Stimulated activated CD4-positive, alpha-beta T cell treated with anti-CD3 and anti-CD28 coated beads, Interleukin-15, amount 100 ng/mL, for 48 hours (primary cell): ENCODE measurements around the gene ZNF324B.
A peak's percentile ranks its signal among the peaks of the same experiment; 100 is the strongest.
"Not testable (repeated sequence)": the region's sequence is repeated elsewhere in the genome, so short reads cannot be mapped to it uniquely, and the experiment has no call there.

ENCODE experiments used
- DNase-seq, 2 donors: peaks; one replicate each; pipeline ENCODE4 v3.0.0-alpha.2; 2020; ENCODE audit warnings: low read depth in 2 of 2

ZNF324B gene

DNA sequence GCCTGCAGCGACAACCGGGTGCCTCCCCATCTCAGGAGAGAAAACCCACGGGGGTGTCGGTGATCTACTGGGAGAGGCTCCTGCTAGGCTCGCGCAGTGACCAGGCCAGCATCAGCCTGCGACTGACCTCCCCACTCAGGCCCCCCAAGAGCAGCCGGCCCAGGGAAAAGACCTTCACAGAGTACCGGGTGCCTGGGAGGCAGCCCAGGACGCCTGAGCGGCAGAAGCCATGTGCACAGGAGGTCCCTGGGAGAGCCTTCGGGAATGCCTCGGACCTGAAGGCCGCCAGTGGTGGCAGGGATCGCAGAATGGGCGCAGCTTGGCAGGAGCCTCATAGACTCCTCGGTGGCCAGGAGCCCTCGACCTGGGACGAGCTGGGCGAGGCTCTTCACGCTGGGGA, 3.9 kb downstream of the ZNF324B start:
- no peak for DNase-seq

DNA sequence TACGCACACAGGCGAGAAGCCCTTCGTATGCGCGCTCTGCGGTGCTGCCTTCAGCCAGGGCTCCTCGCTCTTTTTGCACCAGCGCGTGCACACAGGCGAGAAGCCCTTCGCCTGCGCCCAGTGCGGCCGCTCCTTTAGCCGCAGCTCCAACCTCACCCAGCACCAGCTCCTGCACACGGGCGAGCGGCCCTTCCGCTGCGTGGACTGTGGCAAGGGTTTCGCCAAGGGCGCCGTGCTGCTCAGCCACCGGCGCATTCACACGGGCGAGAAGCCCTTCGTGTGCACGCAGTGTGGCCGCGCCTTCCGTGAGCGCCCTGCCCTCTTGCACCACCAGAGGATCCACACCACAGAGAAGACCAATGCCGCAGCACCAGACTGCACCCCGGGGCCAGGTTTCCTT, 4.7 kb downstream of the ZNF324B start:
- no peak for DNase-seq

DNA sequence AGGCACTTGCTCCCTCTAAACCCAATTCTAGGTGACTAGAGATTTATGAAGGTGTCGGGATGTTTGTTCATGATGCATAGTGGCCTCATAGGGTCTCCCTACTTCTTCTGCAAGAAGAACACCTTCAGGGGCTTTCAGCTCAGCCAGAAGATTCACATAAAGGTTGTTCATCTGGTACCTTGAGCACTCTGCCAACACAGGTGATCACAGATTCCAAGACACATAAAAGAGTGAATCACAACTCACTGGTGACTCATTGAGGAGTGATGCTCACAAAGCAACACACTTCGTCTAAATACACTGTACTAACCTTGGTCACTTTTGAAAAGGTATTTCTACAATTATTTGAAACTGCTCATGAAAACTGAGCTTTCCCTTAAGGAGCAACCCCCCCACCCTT, 8.6 kb downstream of the ZNF324B start:
- DNase-seq, result no peak

DNA sequence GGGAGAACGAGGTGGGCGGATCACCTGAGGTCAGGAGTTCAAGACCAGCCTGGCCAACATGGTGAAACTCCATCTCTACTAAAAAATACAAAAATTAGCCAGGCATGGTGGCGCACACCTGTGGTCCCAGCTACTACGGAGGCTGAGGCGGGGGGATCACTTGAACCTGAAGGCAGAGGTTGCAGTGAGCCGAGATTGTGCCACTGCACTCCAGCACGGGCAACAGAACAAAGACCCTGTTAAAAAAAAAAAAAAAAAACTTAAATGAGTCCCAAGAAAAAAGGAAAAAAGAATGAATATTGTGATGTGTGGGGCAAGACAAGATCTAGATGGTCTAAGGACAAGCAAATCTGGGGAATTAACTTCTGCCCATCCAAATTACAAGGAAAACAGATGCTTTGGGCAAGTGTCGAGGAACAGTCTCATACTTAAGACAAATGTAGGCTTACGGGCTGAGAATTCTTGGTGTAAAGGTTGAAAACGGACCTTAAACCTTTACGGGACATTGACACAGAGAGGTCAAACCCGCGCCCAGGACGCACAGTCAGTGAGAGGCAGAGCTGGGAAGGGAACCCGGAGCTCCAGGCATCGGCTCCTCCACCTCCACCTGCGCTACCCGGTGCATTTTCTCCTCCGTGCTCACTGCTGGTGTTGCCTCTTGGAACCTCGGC, 14.8 kb downstream of the ZNF324B start:
- DNase-seq, result no peak

DNA sequence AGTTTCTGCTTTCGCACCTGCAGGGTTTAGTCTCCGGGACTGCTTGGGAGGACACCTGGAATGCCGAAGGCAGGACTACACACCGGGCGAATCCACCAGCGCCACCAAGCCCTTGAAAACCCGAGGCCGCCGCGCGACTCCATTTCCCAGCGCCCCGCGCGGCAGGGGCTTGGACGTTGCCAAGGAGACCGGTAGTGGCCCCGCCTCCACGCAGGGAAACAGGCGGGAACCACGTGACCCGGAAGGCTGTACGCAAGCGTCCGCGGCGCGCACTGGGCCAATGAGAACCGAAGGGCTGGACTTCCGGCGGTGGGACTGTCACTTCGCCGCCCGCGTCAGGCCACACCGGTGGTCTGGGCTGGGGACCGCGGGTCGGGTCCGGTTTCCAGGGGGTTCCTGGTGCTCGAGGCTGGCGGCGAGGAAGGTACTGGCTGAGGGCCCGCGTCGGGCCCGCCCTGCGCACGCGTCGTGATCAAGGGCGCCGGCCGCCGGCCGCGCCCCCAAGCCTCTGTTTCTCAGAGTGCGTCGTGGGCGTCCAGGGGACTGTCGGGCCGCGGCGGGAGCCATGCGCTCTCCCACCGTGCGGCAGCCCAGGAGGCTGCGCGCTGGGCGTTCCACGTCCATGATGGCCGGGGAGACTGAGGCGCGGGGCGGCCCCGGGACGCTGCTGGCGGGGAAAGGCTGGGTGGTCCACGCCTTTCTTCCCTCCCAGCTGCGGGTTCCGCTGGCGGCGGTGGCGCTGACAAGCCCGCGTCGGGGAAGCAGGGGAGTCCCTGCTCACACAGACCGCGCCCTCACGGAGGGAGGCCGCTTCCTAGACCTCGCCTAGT, 15.6 kb downstream of the ZNF324B start, which contains the start of gene ZNF324:
ZNF324 (plus strand) TSS at position 321 of the 830 bp plus-strand sequence. CDS start 2,106 bp downstream, outside the sequence.
- DNase-seq, result peak; percentile 95 to 97

DNA sequence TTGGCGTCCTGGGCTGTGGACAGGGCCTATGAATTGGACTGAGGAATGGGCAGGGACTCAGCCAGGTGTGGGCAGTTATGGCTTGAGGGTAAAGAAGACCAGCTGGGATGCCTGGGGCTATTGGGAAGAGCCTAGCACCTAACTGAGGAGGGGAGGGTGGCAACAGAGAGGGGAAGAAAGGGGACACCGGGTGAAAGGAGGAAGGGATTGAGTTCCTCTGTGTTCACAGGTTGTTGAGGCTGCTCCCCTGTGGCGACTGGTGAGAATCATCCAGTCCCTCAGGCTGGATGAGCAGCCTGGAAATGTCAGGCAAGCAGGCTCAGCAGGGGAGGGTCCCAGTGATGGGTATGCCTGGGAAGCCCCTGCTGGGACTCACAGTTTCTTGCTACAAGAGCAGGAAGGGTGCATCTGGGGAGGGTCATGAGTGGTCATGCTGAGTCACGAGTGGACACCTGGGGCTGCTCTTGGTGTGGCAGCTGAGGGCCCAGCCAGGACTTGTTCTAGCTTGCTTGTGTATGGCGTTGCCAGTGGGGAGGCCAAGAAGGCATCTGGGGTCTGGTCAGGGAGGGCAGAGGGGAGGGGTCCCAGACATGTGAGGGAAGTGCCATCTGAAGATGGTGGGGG, 16.9 kb downstream of the ZNF324B start:
- DNase-seq, result no peak

DNA sequence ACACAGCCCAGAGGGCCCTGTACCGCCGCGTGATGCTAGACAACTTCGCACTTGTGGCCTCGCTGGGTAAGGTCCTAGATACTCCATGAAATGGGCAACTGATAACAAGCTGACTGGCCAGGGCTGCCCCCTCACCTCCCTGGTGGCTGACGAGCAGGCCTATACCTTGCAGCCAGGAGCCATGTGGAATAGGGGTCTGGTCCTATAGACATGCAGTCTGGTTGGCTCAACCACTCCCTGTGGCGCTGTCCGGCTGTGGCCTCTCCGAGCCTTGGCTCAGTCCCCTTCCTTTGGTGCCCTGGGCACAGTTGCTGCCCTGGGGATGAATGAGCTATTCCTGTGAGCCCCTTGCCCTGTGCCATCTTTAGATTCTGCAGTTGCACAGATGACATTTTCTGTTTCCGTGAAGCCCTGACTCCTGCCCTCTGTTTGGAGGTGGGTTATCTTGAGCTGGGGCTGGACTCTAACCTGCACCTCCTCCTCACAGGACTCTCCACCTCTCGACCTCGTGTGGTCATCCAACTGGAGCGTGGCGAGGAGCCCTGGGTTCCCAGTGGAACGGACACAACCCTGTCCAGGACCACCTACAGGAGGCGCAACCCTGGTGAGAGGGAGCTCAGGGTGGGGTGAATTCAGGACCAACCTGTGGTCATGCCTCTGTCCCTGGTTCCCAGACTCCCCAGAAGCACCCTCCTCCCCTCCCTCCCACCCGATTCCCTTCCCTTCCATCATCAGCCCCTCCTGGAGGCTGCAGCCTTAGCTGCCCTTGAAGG, 18.0 kb downstream of the ZNF324B start:
- DNase-seq, result no peak

DNA sequence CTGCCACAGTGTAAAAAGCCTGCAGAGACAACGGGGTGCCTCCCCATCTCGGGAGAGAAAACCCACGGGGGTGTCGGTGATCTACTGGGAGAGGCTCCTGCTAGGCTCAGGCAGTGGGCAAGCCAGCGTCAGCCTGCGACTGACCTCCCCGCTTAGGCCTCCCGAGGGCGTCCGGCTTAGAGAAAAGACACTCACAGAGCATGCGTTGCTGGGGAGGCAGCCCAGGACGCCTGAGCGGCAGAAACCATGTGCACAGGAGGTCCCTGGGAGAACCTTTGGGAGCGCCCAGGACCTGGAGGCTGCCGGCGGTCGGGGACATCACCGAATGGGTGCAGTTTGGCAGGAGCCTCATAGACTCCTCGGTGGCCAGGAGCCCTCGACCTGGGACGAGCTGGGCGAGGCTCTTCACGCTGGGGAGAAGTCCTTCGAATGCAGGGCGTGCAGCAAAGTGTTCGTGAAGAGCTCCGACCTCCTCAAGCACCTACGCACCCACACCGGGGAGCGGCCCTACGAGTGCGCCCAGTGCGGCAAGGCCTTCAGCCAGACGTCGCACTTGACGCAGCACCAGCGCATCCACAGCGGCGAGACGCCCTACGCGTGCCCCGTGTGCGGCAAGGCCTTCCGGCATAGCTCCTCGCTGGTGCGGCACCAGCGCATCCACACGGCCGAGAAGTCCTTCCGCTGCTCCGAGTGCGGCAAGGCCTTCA, 19.6 kb downstream of the ZNF324B start:
- DNase-seq, result not testable (repeated sequence)

DNA sequence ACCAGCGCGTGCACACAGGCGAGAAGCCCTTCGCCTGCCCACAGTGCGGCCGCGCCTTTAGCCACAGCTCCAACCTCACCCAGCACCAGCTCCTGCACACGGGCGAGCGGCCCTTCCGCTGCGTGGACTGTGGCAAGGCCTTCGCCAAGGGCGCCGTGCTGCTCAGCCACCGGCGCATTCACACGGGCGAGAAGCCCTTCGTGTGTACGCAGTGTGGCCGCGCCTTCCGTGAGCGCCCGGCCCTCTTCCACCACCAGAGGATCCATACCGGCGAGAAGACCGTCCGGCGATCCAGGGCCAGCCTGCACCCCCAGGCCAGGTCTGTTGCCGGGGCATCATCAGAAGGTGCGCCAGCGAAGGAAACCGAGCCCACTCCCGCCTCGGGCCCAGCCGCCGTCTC, 20.3 kb downstream of the ZNF324B start:
- no peak for DNase-seq

DNA sequence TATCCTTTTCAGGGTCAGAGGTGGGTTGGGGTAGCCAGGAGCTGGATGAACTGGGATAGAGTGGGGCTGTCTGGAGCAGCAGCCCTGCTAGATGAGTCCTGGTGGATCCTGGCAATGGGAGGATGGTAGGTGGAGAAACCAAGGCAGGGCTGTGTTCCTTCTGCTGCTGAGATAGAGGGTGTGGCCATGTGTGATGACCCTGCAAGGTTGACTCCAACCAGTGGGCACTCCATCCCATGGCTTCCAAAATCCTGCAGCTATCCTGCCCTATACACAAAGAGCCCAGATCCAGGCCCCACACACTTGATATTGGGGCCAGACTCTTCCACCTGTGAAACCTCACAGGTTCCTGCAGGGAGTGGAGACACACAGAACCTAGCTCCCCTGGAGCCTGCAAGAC, 22.4 kb downstream of the ZNF324B start:
- DNase-seq, result no peak

DNA sequence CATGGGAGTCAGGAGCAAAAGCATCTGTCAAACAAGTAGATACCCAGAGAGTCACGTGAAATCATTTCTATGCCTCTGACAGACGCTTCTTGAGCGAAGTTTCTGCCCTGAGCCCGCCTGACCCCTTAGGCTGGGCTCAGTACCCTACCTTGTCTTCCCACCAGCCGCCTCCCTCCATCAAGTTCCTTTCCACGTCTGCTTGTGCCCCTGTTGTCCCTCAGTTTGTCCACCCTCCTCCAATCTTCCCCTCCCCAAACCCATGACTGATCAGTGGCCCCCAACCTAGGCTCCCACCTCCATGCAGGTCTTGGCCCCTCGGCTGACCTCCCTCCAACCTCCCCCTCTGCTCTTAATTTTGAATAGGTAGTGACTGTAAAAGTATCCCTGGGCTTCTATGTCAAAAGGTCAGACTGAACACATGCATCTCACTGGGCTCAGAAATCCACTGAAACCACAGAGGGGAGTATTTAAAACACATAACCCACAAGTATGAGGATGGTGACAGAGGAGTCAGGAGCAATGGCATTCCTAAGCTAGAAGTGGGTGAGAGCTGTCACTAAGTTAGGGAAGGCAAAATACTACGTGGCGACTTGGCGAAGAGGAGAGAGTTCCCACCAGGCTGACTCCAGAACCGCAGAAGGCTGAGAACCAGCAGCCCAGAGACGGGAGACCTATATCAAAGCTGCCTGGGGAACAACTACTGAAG, 23.0 kb downstream of the ZNF324B start:
- DNase-seq, result no peak

DNA sequence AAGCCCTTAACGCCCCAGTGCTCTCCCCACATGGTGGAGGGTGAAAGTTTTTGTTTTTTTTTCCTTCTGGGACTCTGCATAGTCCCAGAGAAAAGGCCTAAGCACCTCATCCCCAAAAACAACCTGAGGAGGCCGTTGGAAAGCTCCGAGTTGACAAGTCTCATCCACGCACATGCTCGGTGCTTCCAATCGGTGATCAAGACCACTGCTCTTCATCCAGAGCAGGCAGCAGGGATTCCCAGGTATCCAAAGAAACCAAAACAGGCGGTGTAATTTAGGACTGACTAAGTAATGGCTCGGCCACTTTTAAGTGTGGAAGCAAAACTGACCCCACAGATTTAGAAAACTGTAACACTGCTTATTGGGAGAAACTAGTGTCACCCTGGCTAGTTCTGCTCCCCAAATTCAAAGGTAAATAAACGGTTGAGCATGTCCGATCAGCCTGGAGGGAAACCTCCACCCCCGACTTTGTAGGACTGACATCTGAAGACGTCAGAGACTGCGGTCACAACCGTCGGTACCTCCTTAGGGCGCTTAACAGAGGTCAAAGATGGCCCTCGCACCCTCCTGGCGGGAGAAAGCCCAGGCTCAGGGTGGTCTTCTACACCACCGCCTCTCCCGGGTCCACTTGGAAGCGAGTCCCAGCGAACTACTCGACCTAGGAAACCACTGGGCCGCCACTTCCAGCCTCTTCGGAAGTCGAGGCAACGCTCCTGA, 23.7 kb downstream of the ZNF324B start:
- DNase-seq, result no peak

DNA sequence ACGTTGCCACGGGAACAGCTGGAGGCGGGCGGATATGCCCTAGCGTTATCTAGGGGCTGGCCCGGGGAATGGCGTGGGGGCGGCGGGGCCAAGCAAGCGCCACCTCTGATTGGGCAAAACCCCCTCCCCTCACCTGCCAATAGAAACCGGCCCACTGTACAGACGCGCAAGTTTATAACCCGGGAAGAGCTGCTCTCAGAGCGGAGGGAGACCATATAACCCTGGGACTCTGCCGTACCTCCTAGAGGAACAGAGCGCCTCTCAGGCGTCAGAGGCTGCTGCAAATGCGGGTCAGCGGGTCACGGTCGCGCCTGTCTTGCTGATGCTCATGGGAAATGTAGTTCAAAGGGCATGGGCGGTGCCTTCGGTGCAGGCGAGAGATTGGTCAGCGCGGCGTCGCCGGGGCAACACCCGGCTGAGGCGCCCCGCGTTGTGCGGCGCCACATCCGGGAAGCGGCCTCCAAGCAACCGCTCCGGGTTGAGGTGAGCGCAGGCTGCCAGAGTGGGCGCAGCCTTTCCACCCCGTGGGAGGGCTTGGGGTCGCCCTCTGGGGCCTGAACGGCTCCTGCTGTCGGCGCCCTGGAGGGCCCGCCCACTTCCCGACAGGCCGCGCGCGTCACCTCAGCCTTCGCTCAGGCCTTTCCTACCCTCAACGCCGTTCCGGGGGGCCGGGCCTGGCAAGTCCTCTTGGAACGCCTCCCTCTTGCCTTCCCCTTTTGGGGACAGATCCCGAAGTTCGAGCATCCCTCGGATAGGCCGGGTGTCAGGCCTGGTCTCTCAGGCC, 24.5 kb downstream of the ZNF324B start, which contains the start of gene ZNF446:
ZNF446 (plus strand) TSS at position 639 of the 784 bp plus-strand sequence. CDS start 867 bp downstream, outside the sequence.
- peak; percentile 92 to 95 for DNase-seq

DNA sequence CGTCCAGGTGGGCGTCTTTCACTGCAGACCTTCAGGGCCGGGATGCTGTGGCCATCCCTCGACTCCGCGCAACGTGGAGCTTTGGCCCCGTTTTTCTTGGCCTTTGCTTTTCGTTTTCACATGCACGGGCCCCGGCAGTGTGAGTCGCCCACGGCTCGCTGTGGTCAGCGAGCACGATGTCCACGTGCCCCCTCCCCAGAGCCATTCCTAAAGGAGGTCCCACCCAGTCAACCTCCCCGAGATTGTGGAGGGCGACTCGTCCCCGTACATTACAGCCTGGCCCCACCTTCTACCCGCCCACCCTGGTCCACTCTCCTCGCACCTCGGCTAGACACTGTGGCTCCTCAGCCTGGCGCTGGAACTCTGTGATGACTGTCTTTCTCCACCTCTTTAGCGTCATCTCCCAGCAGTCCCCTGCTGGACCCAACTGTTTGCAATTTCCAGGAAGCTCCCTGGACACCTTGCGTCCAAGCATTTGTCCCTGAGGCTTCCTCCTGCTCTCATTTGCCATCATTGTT, 25.1 kb downstream of the ZNF324B start:
- no peak for DNase-seq

DNA sequence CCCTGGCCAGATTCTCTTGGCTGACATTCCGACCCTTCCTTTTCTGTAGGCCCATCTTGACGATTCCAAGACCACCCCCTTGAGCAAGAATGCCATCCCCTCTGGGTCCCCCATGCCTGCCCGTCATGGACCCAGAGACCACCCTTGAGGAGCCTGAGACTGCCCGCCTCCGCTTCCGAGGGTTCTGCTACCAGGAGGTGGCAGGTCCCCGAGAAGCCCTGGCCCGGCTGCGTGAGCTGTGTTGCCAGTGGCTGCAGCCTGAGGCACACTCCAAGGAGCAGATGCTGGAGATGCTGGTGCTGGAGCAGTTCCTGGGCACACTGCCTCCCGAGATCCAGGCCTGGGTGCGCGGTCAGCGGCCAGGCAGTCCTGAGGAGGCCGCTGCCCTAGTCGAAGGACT, 25.7 kb downstream of the ZNF324B start:
- no peak for DNase-seq

DNA sequence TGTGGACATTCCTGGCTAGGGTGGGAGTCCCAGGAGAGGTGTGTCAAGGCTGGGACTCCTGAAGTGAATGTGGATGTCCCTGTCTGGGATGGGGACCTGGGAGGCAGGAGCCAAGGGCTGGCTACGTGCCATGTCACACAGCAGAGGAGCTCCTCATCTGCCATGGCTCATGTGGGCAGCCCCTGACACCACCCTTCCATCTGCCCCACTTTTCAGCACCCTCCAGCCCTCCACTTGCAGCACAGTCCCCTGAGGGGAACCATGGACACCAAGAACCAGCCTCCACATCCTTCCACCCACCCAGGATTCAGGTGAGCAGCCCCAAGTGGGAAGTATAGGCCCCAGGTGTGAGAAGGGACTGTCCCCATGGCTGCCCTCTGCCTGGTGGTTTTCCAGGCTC, 26.4 kb downstream of the ZNF324B start:
- DNase-seq, result no peak

DNA sequence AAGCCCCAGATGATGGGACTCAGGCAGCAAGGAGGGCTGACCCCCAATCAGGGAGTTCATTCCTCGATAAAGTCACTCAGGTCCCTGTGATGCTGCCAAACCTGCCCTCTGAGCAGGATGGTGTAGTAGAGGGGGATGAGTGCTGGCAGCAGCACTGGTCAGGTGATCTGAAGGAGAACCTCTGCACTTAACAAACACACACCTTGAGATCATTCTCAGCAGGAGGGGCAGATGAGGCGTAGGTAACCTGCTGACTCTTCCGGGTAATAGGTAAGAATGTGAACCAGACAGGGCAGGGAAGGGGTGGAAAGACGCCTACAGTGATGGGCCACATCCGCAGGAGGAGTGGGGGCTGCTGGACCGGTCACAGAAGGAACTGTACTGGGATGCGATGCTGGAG, 27.9 kb downstream of the ZNF324B start:
- no peak for DNase-seq

DNA sequence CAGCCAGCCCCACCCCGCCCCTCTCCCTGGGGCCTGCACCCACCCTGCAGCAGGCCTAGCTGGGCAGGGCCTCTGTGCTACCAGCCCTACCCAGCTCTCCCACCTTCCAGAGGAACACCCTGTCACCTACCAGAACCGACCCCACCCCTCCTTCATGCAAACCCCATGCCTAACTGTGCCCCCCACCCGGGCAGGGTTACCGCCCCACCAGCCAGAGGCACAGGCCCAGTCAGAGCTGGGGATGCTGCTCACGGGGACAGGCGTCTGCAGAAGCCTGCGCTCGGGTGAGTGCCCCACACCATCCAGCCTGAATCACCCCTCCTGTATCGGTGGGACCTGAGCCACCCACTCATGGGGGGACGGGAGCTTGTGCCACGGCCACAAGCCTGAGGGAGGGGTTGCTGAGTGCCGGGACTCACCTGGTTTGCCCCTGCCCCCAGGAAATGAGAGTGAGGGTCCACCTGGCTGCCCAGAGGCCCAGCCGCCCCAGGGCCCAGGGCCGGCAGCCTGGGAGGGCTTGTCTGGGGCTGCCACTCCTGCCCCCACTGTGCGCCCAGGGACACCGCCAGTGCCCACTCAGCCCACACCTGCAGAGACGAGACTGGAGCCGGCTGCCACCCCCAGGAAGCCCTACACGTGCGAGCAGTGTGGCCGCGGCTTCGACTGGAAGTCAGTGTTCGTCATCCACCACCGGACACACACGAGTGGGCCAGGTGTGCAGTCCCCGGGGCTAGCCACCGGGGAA, 28.5 kb downstream of the ZNF324B start:
- DNase-seq, result no peak
